ENCODE measurements around the gene ABHD12B. TPM values are rescaled to one million over a fixed set of nuclear protein-coding genes. Genes with fewer than 3 reads are reported as not detected.

ABHD12B gene
- total RNA-seq, 1 experiment from 2014 or later = 51.0 TPM

- Histone ChIP-seq H3K27ac (ENCODE audit: insufficient read length, low read depth, low read length) (no peak overlapping the region), H3K9ac (ENCODE audit: extremely low read depth, insufficient read length, low read length) (no peak overlapping the region), H2BK15ac (ENCODE audit: low read depth, low read length) (no peak overlapping the region), H3K4me2 (ENCODE audit: insufficient read depth, insufficient read length, low read length) (no peak overlapping the region), H2AFZ (ENCODE audit: low read length) (no peak overlapping the region), H4K8ac (replicated peaks; ENCODE audit: insufficient read length, low read depth, low read length) (no peak overlapping the region), H3K79me2 (ENCODE audit: insufficient read depth, low read length) (no peaks in the 10 kb centered on the region), H3K23me2 (ENCODE audit: insufficient read length, low read depth, low read length, poor library complexity, severe bottlenecking) (no peaks in the 10 kb centered on the region), H3K56ac (ENCODE audit: insufficient read length, low read depth, low read length) (no peak overlapping the region), H3T11ph (ENCODE audit: low read length) (no peak overlapping the region), H2BK120ac (ENCODE audit: low read depth, low read length, poor library complexity, severe bottlenecking) (no peak overlapping the region), H2BK5ac (ENCODE audit: insufficient read length, low read length) (no peak overlapping the region), H4K5ac (ENCODE audit: insufficient read length, low read depth, low read length) (no peak overlapping the region), H3K79me1 (ENCODE audit: insufficient read depth, low read depth, low read length, poor library complexity, severe bottlenecking) (no peaks in the 10 kb centered on the region), H4K91ac (ENCODE audit: insufficient read length, low read depth, low read length) (no peak overlapping the region), H3K4me1 (ENCODE audit: insufficient read depth, low read length) (no peaks in the 10 kb centered on the region), H2BK20ac (ENCODE audit: low read depth, low read length, poor library complexity, severe bottlenecking) (no peak overlapping the region), H3K18ac (ENCODE audit: insufficient read length, low read depth, low read length) (no peak overlapping the region), H3K14ac (ENCODE audit: insufficient read depth, low read length) (no peak overlapping the region), H3K27me3 (ENCODE audit: insufficient read depth, low read length) (no peaks in the 10 kb centered on the region), H3K9me3 (ENCODE audit: control insufficient read depth, low read depth, low read length) (no peaks in the 10 kb centered on the region), H3K4ac (ENCODE audit: low read depth, low read length) (no peak overlapping the region), H4K20me1 (ENCODE audit: control insufficient read depth, insufficient read depth, insufficient read length) (no peaks in the 10 kb centered on the region), H2BK12ac (ENCODE audit: insufficient read length, low read depth, low read length) (no peak overlapping the region), H2AK5ac (ENCODE audit: insufficient read length, low read length) (no peak overlapping the region), H3K23ac (ENCODE audit: insufficient read length, low read depth, low read length) (no peak overlapping the region)
- Mint-ChIP-seq H3K27me3 (ENCODE audit: low read depth) (no peaks in the 10 kb centered on the region), H3K27ac (no peak overlapping the region), H3K4me1 (no peaks in the 10 kb centered on the region), H3K4me3 (no peak overlapping the region), H3K9me3 (no peaks in the 10 kb centered on the region), H3K36me3 (ENCODE audit: insufficient read depth in 1 of 3, low read depth in 3 of 3) (peaks cover 4 to 21% (median 7%) of the 10 kb centered on the region in 3 experiments; a peak in 6 of 7 replicates)
- WGBS (ENCODE audit: extremely low coverage, insufficient read length, low lambda C conversion rate) = no CpG with 5 or more reads among the region's 2 CpGs
- no peak for DNase-seq
- no peak for TF ChIP-seq CTCF (conservative IDR thresholded peaks at IDR 0.05)
These were observed 65.5 kb downstream of the ABHD12B start for GRCh38 chr14:50937325-50937724.

Data from H9 (cell line).